ENCODE data around the gene MAFG.
"Not testable (repeated sequence)": the region's sequence is repeated elsewhere in the genome, so short reads cannot be mapped to it uniquely, and the experiment has no call there.

MAFG gene

DNA sequence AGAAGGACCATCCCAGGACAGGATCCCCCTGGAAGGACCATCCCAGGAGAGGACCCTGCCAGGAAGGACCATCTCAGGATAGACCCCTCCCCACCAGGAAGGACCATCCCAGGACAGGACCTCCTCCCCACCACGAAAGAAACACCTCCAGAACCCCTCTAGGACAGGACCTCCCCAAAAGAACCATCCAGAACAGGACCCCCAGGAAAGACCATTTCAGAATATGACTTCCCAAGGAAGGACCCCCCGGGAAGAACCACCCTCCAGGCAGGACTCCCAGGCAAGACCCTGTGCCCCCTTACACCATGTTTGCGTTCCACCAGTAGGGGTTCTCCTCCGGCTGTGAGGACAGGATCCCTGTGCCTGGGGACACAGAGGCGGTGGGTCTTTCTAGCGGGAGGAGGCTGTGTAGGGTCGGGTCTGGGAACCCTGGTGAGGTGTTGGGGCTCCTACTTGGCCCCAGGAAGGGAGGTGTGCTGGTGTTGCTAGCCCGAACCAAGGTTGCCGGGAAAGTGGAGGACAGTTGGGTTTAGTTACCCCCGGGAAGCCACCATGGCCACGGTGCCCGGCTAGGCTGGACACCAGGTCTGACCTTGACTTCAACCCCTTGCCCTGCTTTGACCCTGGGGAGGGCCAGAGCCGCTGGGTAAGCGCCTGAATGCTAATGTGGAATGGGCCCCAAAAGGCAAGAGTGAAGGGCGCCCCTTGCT is 31.3 kb upstream of the MAFG start:
- DNase-seq (ENCODE audit: low read depth), result no peak

DNA sequence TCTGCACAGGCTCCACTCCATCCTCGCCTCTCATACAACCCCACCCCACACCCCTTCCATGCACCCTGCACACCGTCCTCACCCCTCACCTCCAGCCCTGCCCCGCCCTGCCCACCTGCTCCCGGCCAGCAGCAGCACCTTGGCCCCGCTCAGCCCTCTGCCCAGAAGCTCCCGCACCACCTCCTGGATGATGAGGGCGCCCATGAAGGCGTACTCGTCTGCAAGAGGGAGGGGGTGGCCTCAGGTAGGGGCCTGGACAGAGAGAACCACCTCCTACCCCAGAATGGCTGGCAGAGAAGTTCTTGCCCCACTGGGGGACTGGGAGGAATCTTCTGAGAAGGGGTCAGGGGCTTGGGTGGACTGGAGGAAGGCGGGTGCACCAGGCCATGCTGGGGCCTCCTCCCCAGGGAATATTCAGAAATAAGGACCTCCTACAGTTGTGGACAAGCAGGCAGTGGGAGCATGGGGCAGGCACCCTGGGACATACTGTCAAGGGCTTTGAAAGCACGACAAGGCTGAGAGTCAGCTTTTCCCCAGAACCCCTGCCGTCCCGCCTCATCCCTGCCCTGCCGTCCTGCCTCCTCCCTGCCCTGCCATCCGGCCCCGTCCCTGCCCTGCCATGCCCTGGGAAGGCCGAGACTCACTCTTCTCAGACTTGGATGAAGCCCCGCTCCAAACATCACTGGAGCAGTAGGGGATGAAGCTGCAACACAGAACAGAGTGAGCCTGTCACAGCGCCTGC is 30.3 kb upstream of the MAFG start:
- no peak for DNase-seq (ENCODE audit: low read depth)

DNA sequence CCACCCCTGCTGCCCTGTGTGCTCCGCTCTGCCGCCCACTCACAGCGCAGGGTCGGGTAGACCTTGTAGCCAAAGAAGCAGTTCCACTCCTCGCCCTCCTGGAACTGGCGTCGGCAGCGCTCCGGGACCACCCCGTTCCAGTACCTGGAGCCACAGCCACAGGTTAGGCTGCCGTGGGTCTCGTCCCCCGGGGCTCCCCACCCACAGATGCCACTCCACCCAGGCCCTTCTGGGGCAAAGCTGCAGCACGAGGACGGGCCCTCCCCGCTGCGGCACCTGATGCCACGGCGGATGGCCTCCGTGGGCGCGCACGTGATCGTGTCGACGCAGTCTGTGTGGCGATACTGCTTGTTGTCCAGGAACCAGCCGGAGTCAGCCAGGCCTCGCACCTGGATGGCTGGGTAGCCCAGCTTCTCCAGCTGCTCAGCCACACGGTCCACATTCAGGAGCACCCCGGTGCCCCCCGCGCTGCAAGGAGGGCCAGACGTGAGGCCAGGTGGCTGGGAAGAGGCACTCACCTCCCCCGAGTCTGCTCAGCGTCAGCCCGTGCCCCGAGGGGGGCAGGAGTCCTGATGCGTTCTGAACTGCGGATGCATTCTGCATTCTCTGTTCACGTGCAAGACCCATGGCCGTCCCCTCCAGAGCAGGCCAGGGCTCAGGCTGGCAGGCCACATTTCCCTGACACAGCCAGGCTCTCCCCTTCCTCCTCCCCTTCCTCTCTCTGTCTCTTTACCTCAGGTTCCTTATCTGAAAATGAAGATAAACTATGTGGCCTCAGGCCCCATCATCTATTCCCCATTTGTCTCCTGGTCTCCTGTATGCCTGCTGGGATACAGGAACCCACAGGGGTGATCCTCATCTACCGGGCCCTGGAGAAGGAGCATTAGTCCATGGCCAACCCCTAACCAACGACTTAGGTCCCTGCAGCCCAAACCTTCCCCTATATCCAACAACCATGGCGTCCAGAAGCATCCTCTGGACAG is 29.4 kb upstream of the MAFG start:
- DNase-seq (ENCODE audit: low read depth), result no peak

DNA sequence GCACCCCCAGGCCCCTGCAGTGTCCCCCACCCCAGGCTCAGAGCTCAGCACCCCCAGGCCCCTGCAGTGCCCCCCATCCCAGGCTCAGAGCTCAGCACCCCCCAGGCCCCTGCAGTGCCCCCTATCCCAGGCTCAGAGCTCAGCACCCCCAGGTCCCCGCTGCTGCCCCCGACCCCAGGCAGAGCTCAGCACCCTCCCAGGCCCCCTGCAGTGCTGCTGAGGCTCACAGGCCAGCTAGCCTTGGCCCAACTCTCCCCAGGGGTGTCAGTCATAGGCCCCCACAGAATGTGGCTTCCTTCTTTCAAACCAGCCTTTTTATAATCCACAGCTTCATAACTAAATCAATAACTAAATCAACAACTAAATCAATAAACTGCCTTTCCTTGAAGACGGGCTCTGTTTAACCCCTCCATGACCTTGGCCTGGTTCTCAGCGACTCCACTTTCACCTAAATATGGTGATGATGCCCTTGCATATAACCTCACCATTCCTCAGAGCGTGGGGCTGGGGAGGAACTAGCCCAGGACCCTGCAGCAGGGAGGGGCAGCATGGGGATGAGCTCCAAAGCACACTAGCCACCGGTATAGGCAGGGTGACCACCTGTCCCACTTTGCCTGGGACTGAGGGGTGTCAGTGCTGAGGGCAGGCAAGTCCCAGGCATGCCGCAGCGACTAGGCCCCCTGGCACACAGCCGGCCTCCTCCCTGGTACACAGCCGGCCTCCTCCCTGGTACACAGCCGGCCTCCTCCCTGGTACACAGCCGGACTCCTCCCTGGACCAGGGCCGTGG is 28.4 kb upstream of the MAFG start:
- DNase-seq (ENCODE audit: low read depth), result no peak

DNA sequence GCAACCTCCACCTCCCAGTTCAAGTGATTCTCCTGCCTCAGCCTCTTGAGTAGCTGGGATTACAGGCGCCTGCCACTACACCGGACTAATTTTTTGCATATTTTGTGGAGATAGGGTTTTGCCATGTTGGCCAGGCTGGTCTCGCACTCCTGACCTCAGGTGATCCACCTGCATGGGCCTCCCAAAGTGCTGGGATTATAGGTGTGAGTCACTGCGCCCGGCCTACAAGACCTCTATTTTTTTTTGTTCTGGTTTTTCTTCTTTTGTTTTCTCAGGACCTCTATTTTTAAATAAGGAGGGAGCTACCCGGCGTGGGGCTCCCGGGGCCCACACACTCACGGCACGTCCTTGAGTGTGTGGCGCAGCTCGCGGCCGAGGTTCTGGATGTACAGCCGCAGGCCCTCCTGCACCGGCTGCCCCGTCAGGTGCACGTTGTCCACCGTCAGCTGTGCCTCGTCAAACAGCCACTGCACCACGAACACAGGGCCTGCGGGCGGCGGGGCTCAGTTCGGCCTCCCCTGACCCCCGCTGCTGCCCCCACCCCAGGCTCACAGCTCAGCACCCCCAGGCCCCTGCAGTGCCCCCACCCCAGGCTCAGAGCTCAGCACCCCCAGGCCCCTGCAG is 27.6 kb upstream of the MAFG start:
- no peak for DNase-seq (ENCODE audit: low read depth)

DNA sequence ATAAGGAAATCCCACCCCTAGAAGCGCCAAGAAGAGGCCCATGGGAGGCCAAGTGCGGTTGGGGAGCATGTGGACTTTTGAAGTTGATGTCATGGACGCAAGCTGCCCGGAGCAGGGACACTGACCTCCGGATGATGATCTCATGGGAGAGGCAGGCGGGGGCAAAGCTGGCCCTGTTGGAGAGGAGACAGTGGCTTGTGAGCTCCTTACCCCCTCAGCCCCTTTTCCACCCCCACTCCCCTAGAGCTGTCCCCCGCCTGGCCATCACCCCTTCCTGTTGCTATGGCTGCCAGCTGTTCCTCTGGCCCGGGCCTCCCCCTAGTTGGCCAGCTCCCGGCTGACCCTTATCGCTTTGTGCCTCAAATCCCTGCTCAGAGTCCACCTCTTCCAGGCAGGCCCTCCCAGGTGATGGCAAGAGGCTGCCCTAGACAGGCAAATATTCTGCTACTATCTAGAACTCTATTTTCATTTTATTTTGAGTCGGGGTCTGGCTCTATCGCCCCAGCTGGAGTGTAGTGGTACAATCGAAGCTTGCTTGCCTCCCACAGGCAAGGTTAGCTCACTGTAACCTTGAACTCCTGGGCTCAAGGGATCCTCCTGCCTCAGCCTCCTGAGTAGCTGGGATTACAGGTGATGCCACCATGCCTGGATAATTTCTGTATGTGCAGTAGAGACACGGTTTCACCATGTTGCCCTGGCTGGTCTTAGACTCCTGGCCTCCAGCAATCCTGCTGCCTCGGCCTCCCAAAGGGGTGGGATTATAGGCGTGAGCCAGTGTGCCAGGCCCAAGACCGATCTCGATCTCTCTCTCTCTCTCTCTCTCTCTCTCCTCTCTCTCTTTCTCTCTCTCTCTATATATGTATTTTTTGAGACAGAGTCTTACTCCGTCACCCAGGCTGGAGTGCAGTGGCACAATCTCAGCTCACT is 26.9 kb upstream of the MAFG start:
- no peak for DNase-seq (ENCODE audit: low read depth)

DNA sequence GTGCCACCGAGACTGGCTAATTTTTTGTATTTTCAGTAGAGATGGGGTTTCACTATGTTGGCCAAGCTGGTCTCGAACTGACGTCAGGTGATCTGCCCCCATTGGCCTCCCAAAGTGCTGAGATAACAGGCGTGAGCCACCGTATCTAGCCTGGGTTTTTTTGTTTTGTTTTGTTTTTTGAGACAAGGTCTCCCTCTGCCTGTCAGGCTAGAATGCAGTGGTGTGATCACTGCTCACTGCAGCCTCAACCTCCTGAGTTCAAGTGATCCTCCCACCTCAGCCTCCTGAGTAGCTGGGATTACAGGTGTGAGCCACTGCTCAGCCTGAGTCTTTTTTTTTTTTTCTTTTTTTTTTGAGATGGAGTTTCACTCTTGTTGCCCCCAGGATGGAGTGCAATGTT is 25.9 kb upstream of the MAFG start:
- DNase-seq (ENCODE audit: low read depth), result not testable (repeated sequence)

- DNase-seq (ENCODE audit: low read depth), result no peak
Observed at GRCh38 chr17:81952792-81953228, 25.3 kb upstream of the MAFG start.

- DNase-seq (ENCODE audit: low read depth), result no peak
Observed at GRCh38 chr17:81951785-81952684, 24.5 kb upstream of the MAFG start.

DNA sequence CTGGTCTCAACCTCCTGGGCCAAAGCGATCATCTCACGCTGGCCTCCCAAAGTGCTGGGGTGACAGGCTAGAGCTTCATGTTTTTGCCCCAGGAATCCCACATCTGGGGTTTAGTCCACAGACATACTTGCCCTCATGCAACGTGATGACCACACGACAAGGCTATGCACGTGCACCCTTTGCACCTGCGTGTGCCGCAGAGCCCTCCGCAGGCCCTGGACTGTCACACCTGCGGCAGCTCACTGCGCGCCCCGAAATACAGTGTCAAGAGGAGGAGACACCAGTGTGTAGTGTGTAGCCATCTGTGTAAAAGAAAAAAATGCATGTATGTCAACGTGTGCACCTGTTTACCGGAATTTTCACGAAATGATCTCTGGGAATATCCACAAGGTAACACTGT is 23.0 kb upstream of the MAFG start:
- no peak for DNase-seq (ENCODE audit: low read depth)

DNA sequence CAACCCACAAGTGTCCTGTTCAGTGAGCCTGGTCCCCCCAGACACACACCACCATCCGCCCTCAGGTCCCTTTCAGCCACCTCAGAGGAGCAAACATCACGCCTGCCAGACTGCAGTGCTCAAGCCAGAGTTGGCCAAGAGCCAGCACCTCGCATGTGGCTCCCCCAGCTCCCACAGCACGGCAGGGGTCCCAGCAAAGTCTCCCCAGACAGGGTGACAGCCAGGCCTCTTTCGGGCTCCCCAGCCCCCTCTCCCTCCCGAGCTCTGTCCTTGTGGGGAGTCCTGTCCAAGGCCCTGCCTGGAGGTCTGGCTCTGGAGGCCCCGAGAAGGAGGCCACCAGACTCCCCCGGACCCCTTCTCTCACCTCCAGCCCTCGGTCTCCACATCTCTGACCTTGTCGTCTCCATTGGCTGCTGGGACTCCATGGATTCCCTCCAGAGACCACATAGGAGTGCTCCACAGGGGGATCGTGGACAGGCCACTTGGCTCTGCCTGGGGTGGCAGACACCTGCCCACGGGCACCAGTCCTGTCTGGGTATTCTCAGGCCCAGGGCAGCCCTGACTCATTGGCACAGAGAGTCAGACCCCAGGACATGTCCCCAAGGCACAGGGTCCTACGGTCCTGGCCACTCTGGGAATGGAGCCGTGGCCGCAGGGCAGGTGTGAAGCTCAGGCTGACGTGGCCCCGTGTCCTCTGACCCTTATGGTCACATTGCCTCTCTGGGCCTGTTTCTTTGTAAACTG is 21.3 kb upstream of the MAFG start:
- no peak for DNase-seq (ENCODE audit: low read depth)

DNA sequence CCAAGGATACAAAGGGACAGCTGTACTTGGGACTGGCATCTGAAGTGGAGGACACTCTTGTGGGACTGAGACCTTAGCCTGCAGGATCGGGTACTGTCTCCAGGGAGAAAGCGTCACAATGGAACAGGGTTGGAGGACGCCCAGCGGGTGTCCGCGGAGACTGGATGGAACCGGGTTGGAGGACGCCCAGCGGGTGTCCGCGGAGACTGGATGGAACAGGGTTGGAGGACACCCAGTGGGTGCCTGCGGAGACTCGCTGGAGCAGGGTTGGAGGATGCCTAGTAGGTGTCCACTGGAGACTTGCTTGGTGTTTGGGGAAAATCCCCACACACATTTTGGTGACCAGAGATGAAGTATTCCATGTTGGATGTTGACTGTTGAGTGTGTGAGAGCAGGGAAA is 19.7 kb upstream of the MAFG start, which contains the start of gene MYADML2:
Gene MYADML2 (minus strand): TSS at position 45 of the 400 bp plus-strand sequence. CDS start 5,492 bp downstream, outside the sequence.
- DNase-seq (ENCODE audit: low read depth), result no peak

GRCh38 chr17:81944858-81945257 is 17.3 kb upstream of the MAFG start:
- no peak for DNase-seq (ENCODE audit: low read depth)

DNA sequence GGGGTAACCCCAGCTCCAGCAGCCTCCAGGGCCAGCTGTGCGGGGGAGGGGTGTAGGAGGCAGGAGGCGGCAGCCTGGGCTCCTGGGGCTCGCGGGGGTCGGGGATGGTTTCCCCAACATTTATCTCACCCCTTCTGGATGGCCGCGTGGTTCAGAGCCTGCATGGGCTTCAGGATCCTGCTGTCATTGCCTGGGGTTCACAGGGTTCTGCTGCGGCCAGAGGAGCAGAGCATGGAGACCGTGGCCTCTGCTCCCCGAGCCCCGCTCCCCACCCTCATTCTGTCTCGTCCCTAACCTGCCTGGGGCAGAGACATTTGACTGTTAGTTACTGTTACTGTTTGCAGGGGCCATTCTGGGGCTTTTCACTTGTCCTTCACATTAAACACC is 14.6 kb upstream of the MAFG start:
- no peak for DNase-seq (ENCODE audit: low read depth)

DNA sequence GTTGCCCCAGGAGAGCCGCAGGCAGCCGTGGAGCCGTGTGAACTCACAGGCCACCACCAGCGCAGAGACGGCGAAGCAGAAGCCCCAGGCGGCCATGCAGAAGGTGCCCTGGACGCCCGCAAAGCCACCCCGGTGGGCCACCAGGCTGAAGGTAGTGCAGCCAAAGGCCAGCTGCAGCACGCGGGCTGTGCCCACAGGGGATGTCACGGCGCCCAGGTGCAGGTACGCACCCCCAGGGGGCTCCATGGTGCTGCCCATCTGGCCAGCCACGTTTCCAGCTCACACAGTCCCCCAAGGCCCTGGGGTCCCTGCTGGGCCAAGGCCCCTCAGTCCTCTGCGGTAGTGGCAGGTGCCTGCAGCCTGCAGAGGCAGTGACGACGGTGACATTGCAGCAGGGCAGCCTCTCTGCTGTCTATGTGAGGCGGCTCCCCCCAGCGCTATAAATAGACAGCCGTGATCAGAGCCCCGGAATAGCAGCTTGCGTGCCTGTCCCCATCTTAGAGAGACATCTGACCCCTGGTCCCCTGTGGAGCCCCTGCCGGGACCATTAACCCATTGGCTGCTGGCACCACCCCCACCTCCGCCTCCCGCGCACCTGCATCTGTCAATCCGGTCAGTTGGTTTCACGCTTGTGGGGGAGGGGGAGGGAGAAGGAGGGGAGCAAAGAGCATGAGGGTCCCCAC is 14.1 kb upstream of the MAFG start:
- no peak for DNase-seq (ENCODE audit: low read depth)

DNA sequence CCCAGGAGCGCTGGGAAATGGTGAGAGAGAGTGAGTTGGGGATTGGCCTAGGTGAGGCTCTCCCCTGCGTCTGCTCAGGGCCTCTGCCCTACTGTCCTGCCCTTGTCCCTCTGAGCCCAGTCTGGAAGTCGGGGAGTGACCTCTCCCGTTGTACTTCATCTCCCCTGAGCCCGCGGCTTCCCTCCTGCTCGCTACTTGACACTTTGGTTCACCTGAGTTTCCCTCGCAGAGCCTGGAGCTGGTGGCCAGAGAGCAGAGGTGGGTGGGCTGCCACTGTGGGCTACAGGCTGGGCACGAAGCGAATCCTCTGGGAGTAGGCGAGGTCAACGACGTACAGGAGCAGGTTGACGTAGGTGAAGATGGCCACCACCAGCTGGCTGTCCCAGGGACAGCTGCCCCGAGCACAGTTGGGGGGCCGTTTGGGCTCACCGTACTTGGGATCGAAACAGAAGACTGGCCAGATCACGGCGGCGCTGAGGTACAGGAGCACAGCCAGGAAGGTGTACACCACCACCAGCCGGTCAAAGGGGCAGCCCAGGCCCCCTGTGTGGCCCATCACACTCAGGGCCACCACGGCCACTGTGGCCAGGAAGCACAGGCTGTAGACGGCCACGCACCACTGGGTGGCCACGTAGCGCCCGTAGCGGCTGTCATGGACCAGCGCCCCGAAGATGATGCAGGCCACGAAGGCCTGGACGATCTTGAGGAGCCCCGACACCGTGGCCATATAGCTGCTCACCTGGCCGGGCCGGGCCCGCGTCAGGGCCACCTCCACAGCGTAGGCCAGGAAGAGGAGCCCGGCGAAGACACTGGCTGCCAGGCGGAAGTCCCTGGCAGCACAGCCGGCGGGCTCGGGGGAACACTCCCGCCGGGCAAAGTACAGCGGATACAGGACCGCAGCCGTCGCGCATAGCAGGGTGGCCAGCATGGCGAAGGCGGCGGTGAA is 13.3 kb upstream of the MAFG start:
- DNase-seq (ENCODE audit: low read depth), result no peak

Data from activated gamma-delta T cell treated with anti-CD3 and anti-CD28 coated beads, Interleukin-2, amount 50 U/mL, for 16 hours (primary cell).